ENCODE results near the gene PGM3. TPM values are rescaled to one million over a fixed set of nuclear protein-coding genes. Genes with fewer than 3 reads are reported as not detected.

The PGM3 gene
- polyA plus RNA-seq, 1 of the 3 experiments (the other 2 are of a cell fraction), result 24.2 TPM

DNA sequence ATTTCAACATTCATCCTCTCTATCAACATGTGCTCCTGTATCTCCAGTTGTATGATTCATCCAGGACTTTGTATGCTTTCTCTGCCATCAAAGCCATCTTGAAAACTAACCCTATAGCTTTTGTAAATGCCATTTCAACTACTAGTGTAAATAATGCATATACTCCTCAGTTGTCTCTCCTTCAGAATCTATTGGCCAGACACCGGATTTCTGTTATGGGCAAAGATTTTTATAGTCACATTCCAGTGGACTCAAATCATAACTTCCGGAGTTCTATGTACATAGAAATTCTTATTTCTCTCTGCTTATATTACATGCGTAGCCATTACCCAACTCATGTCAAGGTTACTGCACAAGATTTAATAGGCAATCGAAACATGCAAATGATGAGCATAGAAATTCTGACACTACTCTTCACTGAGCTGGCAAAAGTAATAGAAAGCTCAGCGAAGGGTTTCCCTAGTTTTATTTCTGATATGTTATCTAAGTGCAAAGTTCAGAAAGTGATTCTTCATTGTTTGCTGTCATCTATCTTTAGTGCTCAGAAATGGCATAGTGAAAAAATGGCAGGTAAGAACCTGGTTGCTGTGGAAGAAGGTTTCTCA lies 54.8 kb downstream of the PGM3 start:
- TF ChIP-seq YY1 (IDR thresholded peaks at IDR 0.05; ENCODE audit: low read depth), result no peak
- TF ChIP-seq JUND (IDR thresholded peaks at IDR 0.05), result no peak
- TF ChIP-seq TEAD4 (IDR thresholded peaks at IDR 0.05; ENCODE audit: borderline replicate concordance, insufficient read depth), result no peak
- TF ChIP-seq CHD2 (IDR thresholded peaks at IDR 0.05; ENCODE audit: low read length, partially characterized antibody), result no peak
- TF ChIP-seq, protein P1, sequence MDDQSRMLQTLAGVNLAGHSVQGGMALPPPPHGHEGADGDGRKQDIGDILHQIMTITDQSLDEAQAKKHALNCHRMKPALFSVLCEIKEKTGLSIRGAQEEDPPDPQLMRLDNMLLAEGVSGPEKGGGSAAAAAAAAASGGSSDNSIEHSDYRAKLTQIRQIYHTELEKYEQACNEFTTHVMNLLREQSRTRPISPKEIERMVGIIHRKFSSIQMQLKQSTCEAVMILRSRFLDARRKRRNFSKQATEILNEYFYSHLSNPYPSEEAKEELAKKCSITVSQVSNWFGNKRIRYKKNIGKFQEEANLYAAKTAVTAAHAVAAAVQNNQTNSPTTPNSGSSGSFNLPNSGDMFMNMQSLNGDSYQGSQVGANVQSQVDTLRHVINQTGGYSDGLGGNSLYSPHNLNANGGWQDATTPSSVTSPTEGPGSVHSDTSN (IDR thresholded peaks at IDR 0.05), result no peak
- TF ChIP-seq, protein P2, sequence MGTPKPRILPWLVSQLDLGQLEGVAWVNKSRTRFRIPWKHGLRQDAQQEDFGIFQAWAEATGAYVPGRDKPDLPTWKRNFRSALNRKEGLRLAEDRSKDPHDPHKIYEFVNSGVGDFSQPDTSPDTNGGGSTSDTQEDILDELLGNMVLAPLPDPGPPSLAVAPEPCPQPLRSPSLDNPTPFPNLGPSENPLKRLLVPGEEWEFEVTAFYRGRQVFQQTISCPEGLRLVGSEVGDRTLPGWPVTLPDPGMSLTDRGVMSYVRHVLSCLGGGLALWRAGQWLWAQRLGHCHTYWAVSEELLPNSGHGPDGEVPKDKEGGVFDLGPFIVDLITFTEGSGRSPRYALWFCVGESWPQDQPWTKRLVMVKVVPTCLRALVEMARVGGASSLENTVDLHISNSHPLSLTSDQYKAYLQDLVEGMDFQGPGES (IDR thresholded peaks at IDR 0.05; ENCODE audit: low read depth, low read length), result no peak
- TF ChIP-seq FOSL2 (IDR thresholded peaks at IDR 0.05; ENCODE audit: borderline replicate concordance, low read depth), result no peak
- TF ChIP-seq ZBTB33 (IDR thresholded peaks at IDR 0.05; ENCODE audit: borderline replicate concordance, low read depth), result no peak
- no peak for TF ChIP-seq GABPA (IDR thresholded peaks at IDR 0.05; ENCODE audit: low read depth)
- no peak for TF ChIP-seq NRF1 (IDR thresholded peaks at IDR 0.05; ENCODE audit: low read depth, low read length)
- no peak for TF ChIP-seq USF2 (IDR thresholded peaks at IDR 0.05; ENCODE audit: borderline replicate concordance, low read depth, low read length)
- no peak for TF ChIP-seq MEF2A (IDR thresholded peaks at IDR 0.05; ENCODE audit: borderline replicate concordance, low read depth)
- no peak for TF ChIP-seq RXRA (IDR thresholded peaks at IDR 0.05; ENCODE audit: borderline replicate concordance, low read depth)
- TF ChIP-seq EZH2phosphoT487 (IDR thresholded peaks at IDR 0.05; ENCODE audit: borderline replicate concordance, low read depth), result no peak
- TF ChIP-seq SIN3A (IDR thresholded peaks at IDR 0.05; ENCODE audit: borderline replicate concordance, low read depth, low read length), result no peak
- no peak for TF ChIP-seq GATA2 (CRISPR knock-in tag; IDR thresholded peaks at IDR 0.05)
- TF ChIP-seq ELF1 (IDR thresholded peaks at IDR 0.05), result no peak
- Histone ChIP-seq H3K4me3 (ENCODE audit: low read depth in 2 of 2, low read length in 1 of 2) (no peak overlapping the region), H3K27ac (ENCODE audit: low read depth in 2 of 2, low read length in 1 of 2) (no peak overlapping the region), H2AFZ (ENCODE audit: low read depth) (no peak overlapping the region), H3K79me2 (ENCODE audit: insufficient read depth) (no peaks in the 10 kb centered on the region), H3K9me3 (no peaks in the 10 kb centered on the region), H3K4me1 (ENCODE audit: control insufficient read depth in 1 of 2, insufficient read depth in 2 of 2, low read depth in 1 of 2, low read length in 1 of 2) (no peaks in the 10 kb centered on the region; a peak in 1 of 4 replicates), H3K27me3 (ENCODE audit: insufficient read depth) (no peaks in the 10 kb centered on the region), H3K9ac (no peak overlapping the region), H3K4me2 (no peak overlapping the region), H3F3A (replicated peaks; ENCODE audit: insufficient read depth) (no peaks in the 10 kb centered on the region), H3K9me2 (no peaks in the 10 kb centered on the region), H4K20me1 (ENCODE audit: insufficient read depth) (no peaks in the 10 kb centered on the region), H3K36me3 (replicated peaks in 1 of 2; ENCODE audit: control insufficient read depth in 1 of 2, insufficient read depth in 2 of 2, low read length in 1 of 2) (peaks cover 31 to 45% of the 10 kb centered on the region in 2 experiments)
- ChIA-PET POLR2A (no interaction called here), CTCF (interaction anchor here (1.6 kb wide), 1 partner anchor 73 kb away, joined by 6 read pairs; the partner anchor contains the start of gene UBE3D)
- no peak for DNase-seq
- WGBS (ENCODE audit: low lambda C conversion rate), result 93% methylated on average over 5 of the region's 5 CpGs
